ENCODE measurements around the gene NEIL3.

The NEIL3 gene

GRCh38 chr4:177405508-177405907 lies 95.8 kb downstream of the NEIL3 start:
- Mint-ChIP-seq H3K36me3 (no peaks in the 10 kb centered on the region), H3K27ac (no peak overlapping the region), H3K9me3 (no peaks in the 10 kb centered on the region), H3K4me1 (peaks cover 28% of the 10 kb centered on the region), H3K4me3 (no peak overlapping the region)
- DNase-seq (ENCODE audit: low spot score in 2 of 2), result no peak
- ATAC-seq, result no peak

- Mint-ChIP-seq H3K4me3 (no peak overlapping the region), H3K4me1 (peaks cover 9% of the 10 kb centered on the region), H3K9me3 (no peaks in the 10 kb centered on the region), H3K36me3 (no peaks in the 10 kb centered on the region), H3K27ac (no peak overlapping the region)
- no peak for DNase-seq (ENCODE audit: low spot score in 2 of 2)
- ATAC-seq, result no peak
These were observed 98.3 kb downstream of the NEIL3 start for GRCh38 chr4:177408023-177408422.

DNA sequence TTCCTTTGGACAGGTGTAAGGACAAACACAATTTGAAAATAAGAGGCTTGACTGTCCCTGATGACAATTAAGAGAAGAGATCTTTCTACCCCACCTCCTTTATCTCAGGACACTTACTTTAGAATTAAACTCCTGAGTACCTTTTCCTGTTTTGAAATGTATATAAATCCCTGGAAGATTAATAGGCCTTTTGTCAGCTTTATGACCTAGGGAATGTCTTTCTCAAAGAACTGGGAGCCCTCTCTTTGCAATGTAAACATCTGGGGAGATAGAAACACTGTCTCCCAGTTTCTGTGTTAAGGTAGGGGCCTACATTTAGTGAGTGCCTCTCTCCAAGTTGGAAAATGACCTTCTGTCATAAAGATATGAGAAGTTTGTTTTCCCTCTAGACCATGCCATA lies 100.9 kb downstream of the NEIL3 start:
- ATAC-seq (no peak), DNase-seq (ENCODE audit: low spot score in 2 of 2) (no peak)
- no peak overlapping the region for H3K4me3 Mint-ChIP-seq
- H3K4me1 Mint-ChIP-seq, result no peaks in the 10 kb centered on the region
- H3K9me3 Mint-ChIP-seq, result no peaks in the 10 kb centered on the region
- no peak overlapping the region for H3K27ac Mint-ChIP-seq
- H3K36me3 Mint-ChIP-seq, result no peaks in the 10 kb centered on the region

DNA sequence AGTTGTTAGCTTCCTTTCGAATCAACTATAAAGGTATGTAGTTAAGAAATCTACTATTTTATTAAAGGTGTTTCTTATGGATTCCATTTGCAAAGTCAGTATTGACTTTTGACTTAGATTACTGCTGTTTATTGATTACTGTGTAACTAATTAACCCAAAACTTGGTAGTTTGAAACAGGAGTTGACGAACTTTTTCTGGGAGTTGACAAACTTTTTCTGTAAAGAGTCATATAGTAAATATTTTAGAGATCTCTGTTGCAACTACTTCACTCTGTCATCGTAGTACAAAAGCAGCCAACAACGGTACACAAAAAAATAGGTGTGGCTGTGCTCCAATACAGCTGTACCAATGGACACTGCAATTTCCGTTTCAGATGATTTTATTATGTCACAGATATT lies 102.3 kb downstream of the NEIL3 start:
- DNase-seq (ENCODE audit: low spot score in 2 of 2) (no peak), ATAC-seq (no peak)
- Mint-ChIP-seq H3K4me3 (no peak overlapping the region), H3K27ac (no peak overlapping the region), H3K4me1 (no peaks in the 10 kb centered on the region), H3K9me3 (no peaks in the 10 kb centered on the region), H3K36me3 (no peaks in the 10 kb centered on the region)

All from stimulated activated effector memory CD8-positive, alpha-beta T cell treated with anti-CD3 and anti-CD28 coated beads, Interleukin-12 subunit alpha, Interleukin-12 subunit beta, amount 100 ng/mL, for 72 hours (primary cell).